ENCODE data around the gene DPPA3. TPM values are rescaled to one million over a fixed set of nuclear protein-coding genes. Genes with fewer than 3 reads are reported as not detected.
"Not testable (repeated sequence)": the region's sequence is repeated elsewhere in the genome, so short reads cannot be mapped to it uniquely, and the experiment has no call there.

DPPA3 gene
- total RNA-seq, 1 donor from 2014 or later: not detected

- Mint-ChIP-seq H3K4me3 (no peak overlapping the region), H3K27me3 (no peaks in the 10 kb centered on the region), H3K9me3 (no peaks in the 10 kb centered on the region), H3K4me1 (peaks cover 2% of the 10 kb centered on the region), H3K27ac (no peak overlapping the region), H3K36me3 (ENCODE audit: low read depth) (no peaks in the 10 kb centered on the region)
- intact Hi-C loops (cut with micrococcal nuclease): no loop called here
- DNase-seq: no peak
Observed at GRCh38 chr12:7751394-7751793, 40.2 kb downstream of the DPPA3 start.

- intact Hi-C loops (cut with micrococcal nuclease): not testable (repeated sequence)
Observed at GRCh38 chr12:7751941-7752922, 41.0 kb downstream of the DPPA3 start.

GRCh38 chr12:7755668-7756067 is 44.4 kb downstream of the DPPA3 start:
- peak; percentile 71 for DNase-seq
- H3K4me1 Mint-ChIP-seq; H3K36me3 Mint-ChIP-seq (ENCODE audit: low read depth); H3K9me3 Mint-ChIP-seq; H3K27ac Mint-ChIP-seq; intact Hi-C loops (cut with micrococcal nuclease); H3K27me3 Mint-ChIP-seq: not testable (repeated sequence)
- H3K4me3 Mint-ChIP-seq: peak overlapping the region; percentile 21

More at GRCh38 chr12:7751941-7752922, 41.0 kb downstream of the DPPA3 start:
- not testable (repeated sequence) for H3K9me3 Mint-ChIP-seq; H3K27me3 Mint-ChIP-seq; H3K4me1 Mint-ChIP-seq; H3K27ac Mint-ChIP-seq; DNase-seq; H3K36me3 Mint-ChIP-seq (ENCODE audit: low read depth); H3K4me3 Mint-ChIP-seq

GRCh38 chr12:7756993-7757392 is 45.8 kb downstream of the DPPA3 start:
- Mint-ChIP-seq H3K27me3 (no peaks in the 10 kb centered on the region), H3K4me3 (no peak overlapping the region), H3K9me3 (no peaks in the 10 kb centered on the region), H3K27ac (no peak overlapping the region), H3K36me3 (ENCODE audit: low read depth) (no peaks in the 10 kb centered on the region), H3K4me1 (peaks cover 2% of the 10 kb centered on the region)
- intact Hi-C loops (cut with micrococcal nuclease): no loop called here
- no peak for DNase-seq

- peaks cover 2% of the 10 kb centered on the region for H3K4me1 Mint-ChIP-seq
- DNase-seq: no peak
- H3K4me3 Mint-ChIP-seq: no peak overlapping the region
- intact Hi-C loops (cut with micrococcal nuclease): no loop called here
- H3K27me3 Mint-ChIP-seq: no peaks in the 10 kb centered on the region
- H3K36me3 Mint-ChIP-seq (ENCODE audit: low read depth): no peaks in the 10 kb centered on the region
- H3K27ac Mint-ChIP-seq: no peak overlapping the region
- no peaks in the 10 kb centered on the region for H3K9me3 Mint-ChIP-seq
Observed at GRCh38 chr12:7758766-7759140, 47.5 kb downstream of the DPPA3 start.

Other genes with a start within 250 kb of the DPPA3 start
- not detected in 2 replicates for gene CD163, start 207.7 kb upstream of the DPPA3 start, total RNA-seq
- gene APOBEC1, start 45.5 kb upstream of the DPPA3 start, total RNA-seq: not detected in 2 replicates
- not detected in 2 replicates for gene GDF3, start 15.7 kb upstream of the DPPA3 start, total RNA-seq
- gene CLEC4C, start 35.9 kb downstream of the DPPA3 start, total RNA-seq: not detected in 2 replicates
- gene NANOGNB, start 53.8 kb downstream of the DPPA3 start, total RNA-seq: not detected in 2 replicates
- not detected in 2 replicates for gene NANOG, start 78.0 kb downstream of the DPPA3 start, total RNA-seq
- gene SLC2A14, start 161.5 kb downstream of the DPPA3 start, total RNA-seq: 0.09 and 0.31 TPM in 2 replicates
- gene SLC2A3, start 224.8 kb downstream of the DPPA3 start, total RNA-seq: 362 and 366 TPM in 2 replicates